Measurements from ENCODE around the gene CXCR6.

Gene CXCR6

GRCh38 chr3:45949432-45949831 lies 6.2 kb downstream of the CXCR6 start:
- no peak for DNase-seq

GRCh38 chr3:45950131-45950530 lies 6.9 kb downstream of the CXCR6 start:
- DNase-seq, result no peak

- DNase-seq, result no peak
These were observed 7.7 kb downstream of the CXCR6 start for GRCh38 chr3:45950686-45951600.

- no peak for DNase-seq
These were observed 8.7 kb downstream of the CXCR6 start for GRCh38 chr3:45951946-45952345.

GRCh38 chr3:45952456-45952855 lies 9.2 kb downstream of the CXCR6 start:
- no peak for DNase-seq

GRCh38 chr3:45953536-45953935 lies 10.3 kb downstream of the CXCR6 start:
- no peak for DNase-seq

- DNase-seq, result no peak
These were observed 11.0 kb downstream of the CXCR6 start for GRCh38 chr3:45954306-45954705.

- DNase-seq, result no peak
These were observed 11.9 kb downstream of the CXCR6 start for GRCh38 chr3:45955017-45955647.

- DNase-seq, result no peak
These were observed 12.4 kb downstream of the CXCR6 start for GRCh38 chr3:45955706-45956105.

GRCh38 chr3:45957586-45957985 lies 14.3 kb downstream of the CXCR6 start:
- DNase-seq, result no peak

GRCh38 chr3:45958321-45958791 lies 15.1 kb downstream of the CXCR6 start:
- no peak for DNase-seq

- DNase-seq, result no peak
These were observed 15.9 kb downstream of the CXCR6 start for GRCh38 chr3:45959201-45959600.

- DNase-seq, result no peak
These were observed 17.0 kb downstream of the CXCR6 start for GRCh38 chr3:45960289-45960688.

GRCh38 chr3:45962033-45962432 lies 18.8 kb downstream of the CXCR6 start:
- no peak for DNase-seq

- no peak for DNase-seq
These were observed 20.9 kb downstream of the CXCR6 start for GRCh38 chr3:45964139-45964538.

GRCh38 chr3:45965253-45965652 lies 22.0 kb downstream of the CXCR6 start:
- DNase-seq, result no peak

GRCh38 chr3:45965653-45966052 lies 22.4 kb downstream of the CXCR6 start:
- DNase-seq, result no peak

GRCh38 chr3:45966371-45966791 lies 23.1 kb downstream of the CXCR6 start:
- no peak for DNase-seq

GRCh38 chr3:45966950-45967640 lies 23.8 kb downstream of the CXCR6 start:
- DNase-seq, result no peak

- no peak for DNase-seq
These were observed 24.5 kb downstream of the CXCR6 start for GRCh38 chr3:45967724-45968123.

GRCh38 chr3:45968149-45968548 lies 24.9 kb downstream of the CXCR6 start:
- no peak for DNase-seq

GRCh38 chr3:45968706-45969105 lies 25.4 kb downstream of the CXCR6 start:
- DNase-seq, result no peak

GRCh38 chr3:45969116-45969515 lies 25.9 kb downstream of the CXCR6 start:
- DNase-seq, result no peak

- no peak for DNase-seq
These were observed 26.7 kb downstream of the CXCR6 start for GRCh38 chr3:45969953-45970352.
